OCI-LY3 (cell line): Measurements from ENCODE around the gene DENND5A.
"Not testable (repeated sequence)": the region's sequence is repeated elsewhere in the genome, so short reads cannot be mapped to it uniquely, and the experiment has no call there.

Experiments
- H2AFZ ChIP-seq: fragments of 200-600, 300-600 bp; shearing (Covaris generic); 2 replicates; pipeline ENCODE4 v1.6.0; 2014; ENCODE audit warnings: antibody characterized with exemption, low read depth, low read length
- H3K27ac ChIP-seq: fragments of 200-600, 300-600 bp; sonication (generic); 2 replicates; pipeline ENCODE4 v1.5.1; 2014; ENCODE audit warnings: mild to moderate bottlenecking, low read length, moderate library complexity, mixed read lengths
- H3K27me3 ChIP-seq: fragments of 200-600, 300-600 bp; sonication (generic); 2 replicates; pipeline ENCODE4 v1.6.1; 2014; ENCODE audit warnings: low read depth, low read length, mixed read lengths
- H3K36me3 ChIP-seq: fragments of 200-600, 300-600 bp; sonication (generic); replicated peaks from 2 replicates; pipeline ENCODE3; 2014; ENCODE audit warnings: low read depth, low read length, mixed read lengths
- H3K4me1 ChIP-seq: fragments of 300-600, 200-600 bp; sonication (generic); 2 replicates; pipeline ENCODE4 v1.6.1; 2014; ENCODE audit warnings: low read length, mixed read lengths
- H3K4me2 ChIP-seq: fragments of 200-600, 300-600 bp; sonication (generic); 2 replicates; pipeline ENCODE4 v1.6.1; 2014; ENCODE audit warnings: low read length, mixed read lengths
- H3K4me3 ChIP-seq: fragments of 300-600, 200-600 bp; sonication (generic); 2 replicates; pipeline ENCODE4 v1.5.1; 2014; ENCODE audit warnings: antibody characterized with exemption, mild to moderate bottlenecking, low read length, moderate library complexity
- H3K79me2 ChIP-seq: fragments of 300-600, 200-600 bp; shearing (Covaris generic); 2 replicates; pipeline ENCODE4 v1.6.1; 2014; ENCODE audit warnings: mild to moderate bottlenecking, low read length, mixed read lengths
- H3K9ac ChIP-seq: fragments of 300-600, 200-600 bp; shearing (Covaris generic); 2 replicates; pipeline ENCODE4 v1.6.0; 2014; ENCODE audit warnings: mild to moderate bottlenecking, low read length, moderate library complexity
- H3K9me3 ChIP-seq: fragments of 200-600, 300-600 bp; shearing (Covaris generic); 2 replicates; pipeline ENCODE4 v1.6.1; 2014; ENCODE audit warnings: low read length, mixed read lengths; ENCODE audit not compliant: insufficient read depth
- H4K20me1 ChIP-seq: fragments of 200-600, 300-600 bp; sonication (generic); 2 replicates; pipeline ENCODE4 v1.6.1; 2016; ENCODE audit warnings: low read length, mixed read lengths; ENCODE audit not compliant: insufficient read depth
- EZH2phosphoT487 ChIP-seq: fragments of 200-600 bp; shearing (Covaris generic); IDR thresholded peaks from 2 replicates; pipeline ENCODE4 v1.6.1; 2018; ENCODE audit warnings: antibody characterized with exemption, mixed run types, low read depth
- TF ChIP-seq, protein P1 (sequence below): fragments of 200-600, 300-600 bp; sonication (generic); IDR thresholded peaks from 2 replicates; pipeline ENCODE4 v1.5.1; 2014; ENCODE audit warnings: antibody characterized with exemption, low read length, low read depth

The DENND5A gene

DNA sequence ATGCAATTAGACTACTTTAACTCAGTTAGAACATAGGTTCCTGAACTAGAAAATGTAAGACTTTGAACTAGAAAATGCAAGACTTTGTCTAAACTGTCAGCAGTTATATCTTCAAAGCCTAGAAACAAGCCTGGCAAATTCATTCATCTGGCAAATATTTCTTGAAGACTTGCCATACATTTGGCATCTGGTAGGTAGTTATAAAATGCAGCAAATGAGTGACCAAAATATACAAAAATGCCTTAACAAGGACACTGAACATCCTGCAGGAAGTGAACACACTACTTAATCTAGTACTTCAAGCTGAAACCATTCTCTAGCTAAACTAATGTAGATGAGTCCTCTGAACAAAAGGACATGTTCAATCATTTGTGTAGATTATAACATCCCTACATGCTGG, 89.0 kb downstream of the DENND5A start:
- Histone ChIP-seq H3K27ac (no peak overlapping the region), H3K9me3 (no peaks in the 10 kb centered on the region), H3K4me1 (no peaks in the 10 kb centered on the region), H3K9ac (no peak overlapping the region), H3K4me3 (no peak overlapping the region), H3K36me3 (peaks cover 44% of the 10 kb centered on the region), H3K4me2 (no peak overlapping the region), H3K79me2 (no peaks in the 10 kb centered on the region), H3K27me3 (no peaks in the 10 kb centered on the region), H4K20me1 (no peaks in the 10 kb centered on the region), H2AFZ (no peak overlapping the region)
- TF ChIP-seq, protein P1, sequence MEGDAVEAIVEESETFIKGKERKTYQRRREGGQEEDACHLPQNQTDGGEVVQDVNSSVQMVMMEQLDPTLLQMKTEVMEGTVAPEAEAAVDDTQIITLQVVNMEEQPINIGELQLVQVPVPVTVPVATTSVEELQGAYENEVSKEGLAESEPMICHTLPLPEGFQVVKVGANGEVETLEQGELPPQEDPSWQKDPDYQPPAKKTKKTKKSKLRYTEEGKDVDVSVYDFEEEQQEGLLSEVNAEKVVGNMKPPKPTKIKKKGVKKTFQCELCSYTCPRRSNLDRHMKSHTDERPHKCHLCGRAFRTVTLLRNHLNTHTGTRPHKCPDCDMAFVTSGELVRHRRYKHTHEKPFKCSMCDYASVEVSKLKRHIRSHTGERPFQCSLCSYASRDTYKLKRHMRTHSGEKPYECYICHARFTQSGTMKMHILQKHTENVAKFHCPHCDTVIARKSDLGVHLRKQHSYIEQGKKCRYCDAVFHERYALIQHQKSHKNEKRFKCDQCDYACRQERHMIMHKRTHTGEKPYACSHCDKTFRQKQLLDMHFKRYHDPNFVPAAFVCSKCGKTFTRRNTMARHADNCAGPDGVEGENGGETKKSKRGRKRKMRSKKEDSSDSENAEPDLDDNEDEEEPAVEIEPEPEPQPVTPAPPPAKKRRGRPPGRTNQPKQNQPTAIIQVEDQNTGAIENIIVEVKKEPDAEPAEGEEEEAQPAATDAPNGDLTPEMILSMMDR: no peak
- no peak for TF ChIP-seq EZH2phosphoT487

DNA sequence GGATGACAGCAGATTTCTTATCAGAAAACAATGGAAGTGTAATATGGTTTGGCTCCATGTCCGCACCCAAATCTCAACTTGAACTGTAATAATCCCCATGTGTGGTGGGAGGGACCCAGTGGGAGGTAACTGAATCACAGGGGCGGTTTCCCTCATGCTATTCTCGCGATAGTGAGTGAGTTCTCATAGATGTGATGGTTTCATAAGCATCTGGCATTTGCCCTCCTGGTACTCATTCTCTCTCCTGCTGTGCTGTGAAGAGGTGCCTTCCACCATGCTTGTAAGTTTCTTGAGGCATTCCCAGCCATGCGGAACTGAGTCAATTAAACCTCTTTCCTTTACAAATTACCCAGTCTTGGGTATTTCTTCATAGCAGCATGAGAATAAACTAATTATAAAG, 92.8 kb downstream of the DENND5A start:
- H3K27ac ChIP-seq: no peak overlapping the region
- no peaks in the 10 kb centered on the region for H3K79me2 ChIP-seq
- H3K36me3 ChIP-seq: peaks cover 41% of the 10 kb centered on the region
- peaks cover 6% of the 10 kb centered on the region for H3K4me1 ChIP-seq
- no peak overlapping the region for H3K9ac ChIP-seq
- H2AFZ ChIP-seq: no peak overlapping the region
- no peak for TF ChIP-seq EZH2phosphoT487
- TF ChIP-seq, protein P1: no peak
- H4K20me1 ChIP-seq: no peaks in the 10 kb centered on the region
- no peak overlapping the region for H3K4me2 ChIP-seq
- H3K9me3 ChIP-seq: no peaks in the 10 kb centered on the region
- no peak overlapping the region for H3K4me3 ChIP-seq
- H3K27me3 ChIP-seq: no peaks in the 10 kb centered on the region

DNA sequence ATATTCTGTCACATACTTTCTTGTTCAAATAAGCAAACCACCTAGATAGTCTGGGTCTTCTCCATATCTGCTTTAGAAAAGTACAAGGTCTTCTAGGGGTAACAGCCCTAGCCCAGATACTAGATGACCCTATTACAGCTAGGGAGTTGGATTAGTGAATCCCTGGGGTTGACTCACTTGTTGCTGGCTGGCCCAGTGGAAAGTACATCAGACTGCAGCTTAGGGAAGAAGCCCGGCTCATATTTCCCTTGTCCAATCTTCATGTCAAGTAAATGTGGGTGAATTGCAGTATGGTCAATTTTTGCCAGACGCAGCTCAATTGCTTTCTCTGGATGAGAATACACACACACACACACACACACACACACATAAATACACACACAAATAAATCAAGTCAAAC, 94.7 kb downstream of the DENND5A start:
- Histone ChIP-seq H3K36me3 (peaks cover 33% of the 10 kb centered on the region), H4K20me1 (no peaks in the 10 kb centered on the region), H3K79me2 (no peaks in the 10 kb centered on the region), H3K27ac (no peak overlapping the region), H3K4me3 (no peak overlapping the region), H3K4me2 (no peak overlapping the region), H3K4me1 (peaks cover 6% of the 10 kb centered on the region), H3K9ac (no peak overlapping the region), H2AFZ (no peak overlapping the region), H3K9me3 (no peaks in the 10 kb centered on the region), H3K27me3 (no peaks in the 10 kb centered on the region)
- TF ChIP-seq EZH2phosphoT487: no peak
- TF ChIP-seq, protein P1: no peak

DNA sequence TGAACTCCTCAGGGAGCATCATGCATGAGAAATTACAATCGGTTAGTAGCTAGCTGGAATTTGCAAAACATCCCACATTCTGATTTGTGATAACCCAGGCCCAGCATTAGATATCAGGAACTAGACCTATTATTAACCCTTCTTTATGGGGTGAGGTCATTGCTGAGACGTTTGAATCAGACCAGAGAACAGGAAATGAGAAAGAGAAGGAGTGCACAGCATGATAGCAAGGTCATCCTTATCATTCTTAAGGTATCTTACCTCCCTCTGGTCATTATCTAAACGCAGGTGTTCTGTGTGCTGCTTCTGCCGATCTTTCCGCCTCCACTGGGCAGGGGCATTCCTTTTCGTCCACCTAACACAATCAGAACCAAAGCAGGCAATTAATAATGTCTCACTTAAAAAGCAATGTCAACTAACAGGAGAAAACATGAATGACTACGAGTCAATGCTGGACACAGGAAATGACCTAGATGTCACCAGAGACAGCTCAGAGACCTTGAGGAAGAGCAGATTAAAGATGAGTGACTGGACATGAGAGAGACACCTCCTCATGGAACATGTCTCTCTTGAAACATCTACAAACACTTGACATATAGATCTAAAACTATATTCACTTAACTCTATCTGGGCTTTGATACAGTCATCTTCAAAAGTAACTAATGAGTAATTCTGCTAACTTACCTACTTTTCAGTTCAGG, 95.4 kb downstream of the DENND5A start:
- Histone ChIP-seq H3K27me3 (no peaks in the 10 kb centered on the region), H3K9ac (no peak overlapping the region), H3K4me2 (no peak overlapping the region), H3K4me1 (peaks cover 6% of the 10 kb centered on the region), H3K4me3 (no peak overlapping the region), H3K36me3 (peaks cover 33% of the 10 kb centered on the region), H3K27ac (no peak overlapping the region), H3K79me2 (no peaks in the 10 kb centered on the region), H2AFZ (no peak overlapping the region), H4K20me1 (no peaks in the 10 kb centered on the region), H3K9me3 (no peaks in the 10 kb centered on the region)
- TF ChIP-seq EZH2phosphoT487: no peak
- TF ChIP-seq, protein P1: no peak

DNA sequence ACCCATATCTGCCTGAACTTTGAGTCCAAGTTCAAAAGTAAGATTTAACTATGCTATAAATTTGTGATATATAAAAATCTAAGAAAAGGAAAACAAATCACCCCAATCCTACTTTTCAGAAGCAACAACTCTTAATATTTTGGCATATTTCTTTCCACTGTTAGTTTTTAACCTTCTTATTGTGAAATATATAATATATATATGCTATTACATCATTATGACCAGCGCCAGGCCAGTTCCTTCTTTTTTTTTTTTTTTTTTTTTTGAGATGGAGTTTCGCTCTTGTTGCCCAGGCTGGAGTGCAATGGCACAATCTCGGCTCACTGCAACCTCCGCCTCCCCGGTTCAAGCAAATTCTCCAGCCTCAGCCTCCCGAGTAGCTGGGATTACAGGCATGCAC, 103.2 kb downstream of the DENND5A start:
- H3K9me3 ChIP-seq, H3K4me2 ChIP-seq, H3K4me1 ChIP-seq, H4K20me1 ChIP-seq, H3K27me3 ChIP-seq, H2AFZ ChIP-seq, H3K79me2 ChIP-seq, H3K9ac ChIP-seq, H3K4me3 ChIP-seq, H3K27ac ChIP-seq: not testable (repeated sequence)
- H3K36me3 ChIP-seq: peaks cover 23% of the 10 kb centered on the region
